ENCODE data around the gene VWA3A. TPM values are rescaled to one million over a fixed set of nuclear protein-coding genes. Genes with fewer than 3 reads are reported as not detected.
"Not testable (repeated sequence)": the region's sequence is repeated elsewhere in the genome, so short reads cannot be mapped to it uniquely, and the experiment has no call there.

The VWA3A gene
- total RNA-seq, 1 experiment from 2014 or later: not detected

GRCh38 chr16:22183335-22183734 is 91.0 kb downstream of the VWA3A start:
- DNase-seq (ENCODE audit: low read depth): no peak

GRCh38 chr16:22183901-22184614 is 91.7 kb downstream of the VWA3A start:
- no peak for DNase-seq (ENCODE audit: low read depth)

- no peak for DNase-seq (ENCODE audit: low read depth)
Observed at GRCh38 chr16:22184615-22184968, 92.3 kb downstream of the VWA3A start.

- no peak for DNase-seq (ENCODE audit: low read depth)
Observed at GRCh38 chr16:22186517-22186916, 94.2 kb downstream of the VWA3A start.

GRCh38 chr16:22188267-22188594 is 95.9 kb downstream of the VWA3A start:
- DNase-seq (ENCODE audit: low read depth): no peak

- DNase-seq (ENCODE audit: low read depth): peak; percentile 89
Observed at GRCh38 chr16:22188595-22189442, 96.5 kb downstream of the VWA3A start.

GRCh38 chr16:22189473-22190080 is 97.2 kb downstream of the VWA3A start:
- peak; percentile 43 for DNase-seq (ENCODE audit: low read depth)

GRCh38 chr16:22190081-22190775 is 97.9 kb downstream of the VWA3A start:
- DNase-seq (ENCODE audit: low read depth): no peak

GRCh38 chr16:22190776-22191531 is 98.6 kb downstream of the VWA3A start:
- DNase-seq (ENCODE audit: low read depth): peak; percentile 95

GRCh38 chr16:22191532-22192260 is 99.4 kb downstream of the VWA3A start:
- no peak for DNase-seq (ENCODE audit: low read depth)

GRCh38 chr16:22192261-22193062 is 100.1 kb downstream of the VWA3A start:
- peak; percentile 95 for DNase-seq (ENCODE audit: low read depth)

GRCh38 chr16:22193063-22193411 is 100.7 kb downstream of the VWA3A start:
- DNase-seq (ENCODE audit: low read depth): no peak

GRCh38 chr16:22194707-22195444 is 102.5 kb downstream of the VWA3A start:
- DNase-seq (ENCODE audit: low read depth): no peak

- no peak for DNase-seq (ENCODE audit: low read depth)
Observed at GRCh38 chr16:22195445-22195694, 103.0 kb downstream of the VWA3A start.

GRCh38 chr16:22195695-22196558 is 103.6 kb downstream of the VWA3A start:
- DNase-seq (ENCODE audit: low read depth): peak; percentile 80

GRCh38 chr16:22196559-22197168 is 104.3 kb downstream of the VWA3A start:
- DNase-seq (ENCODE audit: low read depth): not testable (repeated sequence)

- DNase-seq (ENCODE audit: low read depth): no peak
Observed at GRCh38 chr16:22198547-22199293, 106.4 kb downstream of the VWA3A start.

GRCh38 chr16:22202261-22202637 is 109.9 kb downstream of the VWA3A start:
- no peak for DNase-seq (ENCODE audit: low read depth)
